ENCODE data around the gene SYT2.

GRCh38 chr1:202561240-202561639, 149.0 kb downstream of the SYT2 start:
- TF ChIP-seq ZNF549 (CRISPR knock-in tag; IDR thresholded peaks at IDR 0.05) (no peak), TCF12 (IDR thresholded peaks at IDR 0.05) (no peak), TCF12 (CRISPR knock-in tag; IDR thresholded peaks at IDR 0.05) (no peak), EZH2 (conservative IDR thresholded peaks at IDR 0.05; ENCODE audit: low read depth, low read length) (no peak), IKZF5 (CRISPR knock-in tag; IDR thresholded peaks at IDR 0.05) (no peak)
